RCC 7860 (cell line): ENCODE results near the gene CEP164.
"Not testable (repeated sequence)": the region's sequence is repeated elsewhere in the genome, so short reads cannot be mapped to it uniquely, and the experiment has no call there.

ENCODE experiments used
- DNase-seq: peaks from one replicate; pipeline ENCODE4 v3.0.0-alpha.2; 2015; ENCODE audit warnings: low spot score
- FAIRE-seq: peaks from 2 replicates; lab custom pipeline; 2012; peaks lifted over from hg19 to GRCh38; lab: Jason Lieb, UNC

The CEP164 gene

GRCh38 chr11:117392001-117392690 lies 64.5 kb downstream of the CEP164 start:
- DNase-seq (no peak), FAIRE-seq (no peak)

- DNase-seq (no peak), FAIRE-seq (no peak)
These were observed 65.3 kb downstream of the CEP164 start for GRCh38 chr11:117392979-117393378.

- FAIRE-seq (no peak), DNase-seq (no peak)
These were observed 66.7 kb downstream of the CEP164 start for GRCh38 chr11:117394221-117394925.

GRCh38 chr11:117395476-117395875 lies 67.8 kb downstream of the CEP164 start:
- DNase-seq (no peak), FAIRE-seq (no peak)

GRCh38 chr11:117396970-117397369 lies 69.3 kb downstream of the CEP164 start:
- DNase-seq (no peak), FAIRE-seq (no peak)

GRCh38 chr11:117398618-117399017 lies 71.0 kb downstream of the CEP164 start:
- DNase-seq, FAIRE-seq: not testable (repeated sequence)

- DNase-seq, FAIRE-seq: not testable (repeated sequence)
These were observed 71.6 kb downstream of the CEP164 start for GRCh38 chr11:117399100-117399840.

- FAIRE-seq, DNase-seq: not testable (repeated sequence)
These were observed 78.2 kb downstream of the CEP164 start for GRCh38 chr11:117405898-117406297.

GRCh38 chr11:117407016-117407415 lies 79.4 kb downstream of the CEP164 start:
- FAIRE-seq = no peak
- no peak for DNase-seq

- no peak for FAIRE-seq
- no peak for DNase-seq
These were observed 80.7 kb downstream of the CEP164 start for GRCh38 chr11:117408356-117408755.

GRCh38 chr11:117409511-117409910 lies 81.9 kb downstream of the CEP164 start:
- FAIRE-seq (no peak), DNase-seq (no peak)

GRCh38 chr11:117410238-117410637 lies 82.6 kb downstream of the CEP164 start:
- DNase-seq (no peak), FAIRE-seq (no peak)

- no peak for DNase-seq
- FAIRE-seq = no peak
These were observed 83.4 kb downstream of the CEP164 start for GRCh38 chr11:117410861-117411710.

GRCh38 chr11:117411736-117412135 lies 84.1 kb downstream of the CEP164 start:
- no peak for FAIRE-seq
- no peak for DNase-seq

- FAIRE-seq (no peak), DNase-seq (no peak)
These were observed 84.5 kb downstream of the CEP164 start for GRCh38 chr11:117412176-117412575.

- FAIRE-seq = no peak
- DNase-seq = no peak
These were observed 85.1 kb downstream of the CEP164 start for GRCh38 chr11:117412653-117413275.

- DNase-seq (no peak), FAIRE-seq (no peak)
These were observed 86.0 kb downstream of the CEP164 start for GRCh38 chr11:117413616-117414015.

GRCh38 chr11:117414724-117415123 lies 87.1 kb downstream of the CEP164 start:
- no peak for FAIRE-seq
- DNase-seq = no peak

- no peak for DNase-seq
- no peak for FAIRE-seq
These were observed 87.8 kb downstream of the CEP164 start for GRCh38 chr11:117415358-117415896.

GRCh38 chr11:117417342-117417741 lies 89.7 kb downstream of the CEP164 start:
- FAIRE-seq (no peak), DNase-seq (no peak)
